Measurements from ENCODE around the gene APRT.

- TF ChIP-seq GATA2 (IDR thresholded peaks at IDR 0.05; ENCODE audit: low read depth, low read length) (no peak), GATA3 (IDR thresholded peaks at IDR 0.05; ENCODE audit: low read depth, low read length) (no peak)
Observed at GRCh38 chr16:88803264-88803987, 8.3 kb downstream of the APRT start, which contains the start of gene CDT1.

Measured in SH-SY5Y (cell line).